Choroid plexus epithelial cell (primary cell): Measurements from ENCODE around the gene RCN2.

Experiments
- DNase-seq: peaks from one replicate; pipeline ENCODE4 v3.0.0-alpha.2; 2010; ENCODE audit warnings: low read depth
- H3K4me3 ChIP-seq: 2 replicates; pipeline ENCODE4 v1.5.1; 2011; ENCODE audit warnings: low read depth, mild to moderate bottlenecking, control low read depth, low read length, moderate library complexity
- CTCF ChIP-seq: conservative IDR thresholded peaks from 2 replicates; pipeline ENCODE4 v1.5.1; 2011; ENCODE audit warnings: low read depth, mild to moderate bottlenecking, control low read depth, inconsistent platforms, low read length, moderate library complexity

Gene RCN2

GRCh38 chr15:76994971-76995945 lies 63.7 kb downstream of the RCN2 start, which contains the start of gene PSTPIP1:
Gene PSTPIP1 (plus strand): TSS chr15:76995126. CDS start chr15:76995574, 448 bp downstream.
- no peak for TF ChIP-seq CTCF
- no peak for DNase-seq
- no peak within 1 kb of the TSS for H3K4me3 ChIP-seq

- no peak for TF ChIP-seq CTCF
- no peak for DNase-seq
- H3K4me3 ChIP-seq = no peak overlapping the region
Measured at GRCh38 chr15:76996076-76996525, 64.6 kb downstream of the RCN2 start.

GRCh38 chr15:76996526-76997401 lies 65.2 kb downstream of the RCN2 start:
- no peak for TF ChIP-seq CTCF

GRCh38 chr15:76998663-76999285 lies 67.2 kb downstream of the RCN2 start:
- no peak for TF ChIP-seq CTCF
- no peak overlapping the region for H3K4me3 ChIP-seq
- no peak for DNase-seq

More at GRCh38 chr15:76996526-76997401, 65.2 kb downstream of the RCN2 start:
- H3K4me3 ChIP-seq = no peak overlapping the region
- no peak for DNase-seq

GRCh38 chr15:76999996-77000395 lies 68.4 kb downstream of the RCN2 start:
- no peak for TF ChIP-seq CTCF
- DNase-seq = no peak

GRCh38 chr15:77001351-77001750 lies 69.8 kb downstream of the RCN2 start:
- no peak for TF ChIP-seq CTCF
- no peak overlapping the region for H3K4me3 ChIP-seq
- no peak for DNase-seq

More at GRCh38 chr15:76999996-77000395, 68.4 kb downstream of the RCN2 start:
- H3K4me3 ChIP-seq = no peak overlapping the region
